ENCODE data around the gene MT2A.

MT2A gene

GRCh38 chr16:56594292-56594619, 14.1 kb upstream of the MT2A start:
- FAIRE-seq (no peak), DNase-seq (ENCODE audit: low spot score) (no peak)

- FAIRE-seq (peak; percentile 13), DNase-seq (ENCODE audit: low spot score) (peak; percentile 72)
Observed at GRCh38 chr16:56600398-56600999, 7.9 kb upstream of the MT2A start.

GRCh38 chr16:56601325-56601724, 7.1 kb upstream of the MT2A start:
- DNase-seq (ENCODE audit: low spot score) (no peak), FAIRE-seq (no peak)

GRCh38 chr16:56603589-56603988, 4.8 kb upstream of the MT2A start:
- no peak for FAIRE-seq
- no peak for DNase-seq (ENCODE audit: low spot score)

- DNase-seq (ENCODE audit: low spot score): no peak
- no peak for FAIRE-seq
Observed at GRCh38 chr16:56604966-56605365, 3.4 kb upstream of the MT2A start.

- FAIRE-seq: no peak
Observed at GRCh38 chr16:56605475-56605874, 2.9 kb upstream of the MT2A start.

GRCh38 chr16:56606071-56606475, 2.3 kb upstream of the MT2A start:
- peak; percentile 44 for DNase-seq (ENCODE audit: low spot score)

More at GRCh38 chr16:56605475-56605874, 2.9 kb upstream of the MT2A start:
- no peak for DNase-seq (ENCODE audit: low spot score)

GRCh38 chr16:56606476-56607108, 1.8 kb upstream of the MT2A start:
- no peak for FAIRE-seq
- DNase-seq (ENCODE audit: low spot score): no peak

More at GRCh38 chr16:56606071-56606475, 2.3 kb upstream of the MT2A start:
- no peak for FAIRE-seq

GRCh38 chr16:56607109-56607618, 1.2 kb upstream of the MT2A start:
- DNase-seq (ENCODE audit: low spot score): peak; percentile 89
- FAIRE-seq: peak; percentile 17

- DNase-seq (ENCODE audit: low spot score) (no peak), FAIRE-seq (no peak)
Observed at GRCh38 chr16:56607675-56608042, 725 bp upstream of the MT2A start.

- DNase-seq (ENCODE audit: low spot score) (no peak), FAIRE-seq (no peak)
Observed at GRCh38 chr16:56608876-56609462, 585 bp downstream of the MT2A start.

- FAIRE-seq: no peak
- DNase-seq (ENCODE audit: low spot score): peak; percentile 41
Observed at GRCh38 chr16:56609463-56609921, 1.1 kb downstream of the MT2A start.

- FAIRE-seq: no peak
- DNase-seq (ENCODE audit: low spot score): peak; percentile 40
Observed at GRCh38 chr16:56610017-56610608, 1.7 kb downstream of the MT2A start.

GRCh38 chr16:56610609-56611111, 2.3 kb downstream of the MT2A start:
- no peak for DNase-seq (ENCODE audit: low spot score)
- FAIRE-seq: no peak

GRCh38 chr16:56611281-56611833, 3.0 kb downstream of the MT2A start:
- FAIRE-seq (no peak), DNase-seq (ENCODE audit: low spot score) (no peak)

- FAIRE-seq (no peak), DNase-seq (ENCODE audit: low spot score) (no peak)
Observed at GRCh38 chr16:56613706-56614105, 5.3 kb downstream of the MT2A start.

- FAIRE-seq: no peak
- DNase-seq (ENCODE audit: low spot score): peak; percentile 46
Observed at GRCh38 chr16:56614549-56614991, 6.2 kb downstream of the MT2A start.

- no peak for FAIRE-seq
Observed at GRCh38 chr16:56615353-56615752, 7.0 kb downstream of the MT2A start.

GRCh38 chr16:56616608-56617211, 8.3 kb downstream of the MT2A start:
- DNase-seq (ENCODE audit: low spot score): no peak
- no peak for FAIRE-seq

More at GRCh38 chr16:56615353-56615752, 7.0 kb downstream of the MT2A start:
- DNase-seq (ENCODE audit: low spot score): no peak

- DNase-seq (ENCODE audit: low spot score) (no peak), FAIRE-seq (no peak)
Observed at GRCh38 chr16:56617212-56618085, 9.1 kb downstream of the MT2A start.
